GM12864 (cell line): ENCODE measurements around the gene SNED1.

Experiments
- DNase-seq: peaks from one replicate; pipeline ENCODE4 v3.0.0-alpha.2; 2011; ENCODE audit warnings: low read depth
- H3K4me3 ChIP-seq: 2 replicates; pipeline ENCODE4 v1.5.1; 2011; ENCODE audit warnings: mild to moderate bottlenecking, low read depth, low read length, control low read depth
- CTCF ChIP-seq: IDR thresholded peaks from 2 replicates; pipeline ENCODE4 v1.5.1; 2011; ENCODE audit warnings: low read depth, mild to moderate bottlenecking, moderate library complexity, low read length, control low read depth, inconsistent platforms; ENCODE audit errors: missing control alignments

SNED1 gene

GRCh38 chr2:240997856-240998705, at the start of gene SNED1:
TSS of gene SNED1 (plus strand) at chr2:240998618. CDS start at chr2:240998838, 220 bp downstream.
- DNase-seq: no peak
- H3K4me3 ChIP-seq: peak within 1 kb of the TSS; percentile 42
- no peak for TF ChIP-seq CTCF

GRCh38 chr2:240948905-240949790, 49.3 kb upstream of the SNED1 start:
- no peak for DNase-seq
- H3K4me3 ChIP-seq: no peak overlapping the region
- TF ChIP-seq CTCF: no peak

GRCh38 chr2:240949791-240950705, 48.4 kb upstream of the SNED1 start:
- TF ChIP-seq CTCF: no peak
- no peak overlapping the region for H3K4me3 ChIP-seq
- no peak for DNase-seq

GRCh38 chr2:240951045-240951594, 47.3 kb upstream of the SNED1 start:
- no peak for TF ChIP-seq CTCF
- DNase-seq: no peak
- H3K4me3 ChIP-seq: no peak overlapping the region

- H3K4me3 ChIP-seq: no peak overlapping the region
- no peak for TF ChIP-seq CTCF
- DNase-seq: no peak
These were observed 45.7 kb upstream of the SNED1 start for GRCh38 chr2:240952496-240953246.
